Kidney (tissue), 14 donors: ENCODE measurements around the gene OTOP1. TPM values are rescaled to one million over a fixed set of nuclear protein-coding genes. Genes with fewer than 3 reads are reported as not detected.
"Not testable (repeated sequence)": the region's sequence is repeated elsewhere in the genome, so short reads cannot be mapped to it uniquely, and the experiment has no call there.

Source experiments
- DNase-seq, 5 donors: peaks; one replicate each; pipeline ENCODE4 v3.0.0-alpha.2; 2013 to 2020
- FAIRE-seq: peaks from 2 replicates; lab custom pipeline; 2012; peaks lifted over from hg19 to GRCh38; lab: Jason Lieb, UNC
- H3K27ac ChIP-seq, 2 donors: one replicate each; pipeline ENCODE4 v1.7.0; 2013; ENCODE audit warnings: low read depth in 2 of 2, low read length in 2 of 2, inconsistent platforms in 1 of 2
- H3K27me3 ChIP-seq: one replicate; pipeline ENCODE4 v1.7.1; 2013; ENCODE audit warnings: low read length, inconsistent platforms; ENCODE audit not compliant: control insufficient read depth, insufficient read depth
- H3K36me3 ChIP-seq, 3 donors: one replicate each; pipeline versions ENCODE4 v1.7.0 to v1.7.1; 2013; ENCODE audit warnings: low read length in 3 of 3, control low read depth in 1 of 3, inconsistent platforms in 1 of 3; ENCODE audit not compliant: insufficient read depth in 3 of 3, control insufficient read depth in 2 of 3
- H3K4me1 ChIP-seq, 3 donors: one replicate each; pipeline versions ENCODE4 v1.7.0 to v1.7.1; 2013; ENCODE audit warnings: low read length in 3 of 3, inconsistent platforms in 1 of 3, low read depth in 1 of 3; ENCODE audit not compliant: control insufficient read depth in 2 of 3, insufficient read depth in 2 of 3
- H3K4me3 ChIP-seq, 3 donors: one replicate each; pipeline versions ENCODE4 v1.7.0 to v1.8.1; 2013; ENCODE audit warnings: low read length in 3 of 3, control low read depth in 1 of 3, inconsistent platforms in 1 of 3
- H3K9ac ChIP-seq, 3 donors: one replicate each; pipeline versions ENCODE4 v1.7.0 to v1.7.1; 2013; ENCODE audit warnings: low read length in 3 of 3, control low read depth in 1 of 3, inconsistent platforms in 1 of 3
- H3K9me3 ChIP-seq, 3 donors: one replicate each; pipeline versions ENCODE4 v1.7.0 to v1.7.1; 2013; ENCODE audit warnings: low read length in 3 of 3, control low read depth in 1 of 3, inconsistent platforms in 1 of 3; ENCODE audit not compliant: control insufficient read depth in 2 of 3, insufficient read depth in 1 of 3
- intact Hi-C: fragments of 100-400 bp; cut with DNase I; formaldehyde crosslinking; loops from one replicate; pipeline ENCODE4 v1.11.1; 2022
- polyA plus RNA-seq: library from polyadenylated mRNA; stranded (reverse); fragments of 350-450 nt; fragmentation: Illumina TruSeq; extraction: RNeasy Lipid Tissue Mini Kit (QIAGEN cat#74804); gene quantifications from one replicate; pipeline ENCODE4 v1.2.3, GENCODE V29; 2014; ENCODE audit warnings: low read depth, low replicate concordance; ENCODE audit not compliant: insufficient read depth
- total RNA-seq: library from RNA; stranded (reverse); fragmentation: NEBNext Ultra II Directional; extraction: Animal tissue kit (Norgen Biotek cat#: 25700); gene quantifications from one replicate; pipeline ENCODE4 v1.2.1, GENCODE V29; 2021
- TF ChIP-seq, protein P1 (sequence below): IDR thresholded peaks from 3 replicates; pipeline ENCODE4 v1.5.1; 2012; ENCODE audit warnings: mild to moderate bottlenecking, moderate library complexity, borderline replicate concordance; ENCODE audit not compliant: insufficient read depth; ENCODE audit errors: extremely low read depth
- donor health status: control.
- donor health status: control.
- donor health status: control.
- donor health status: control.
- donor health status: control.
- donor health status: DM: yes; HTN: yes; CAD: no.
- donor health status: Normal renal cell carcinoma (clear cell type).

OTOP1 gene
- total and polyA plus RNA-seq, 2 donors from 2014 or later, result not detected

DNA sequence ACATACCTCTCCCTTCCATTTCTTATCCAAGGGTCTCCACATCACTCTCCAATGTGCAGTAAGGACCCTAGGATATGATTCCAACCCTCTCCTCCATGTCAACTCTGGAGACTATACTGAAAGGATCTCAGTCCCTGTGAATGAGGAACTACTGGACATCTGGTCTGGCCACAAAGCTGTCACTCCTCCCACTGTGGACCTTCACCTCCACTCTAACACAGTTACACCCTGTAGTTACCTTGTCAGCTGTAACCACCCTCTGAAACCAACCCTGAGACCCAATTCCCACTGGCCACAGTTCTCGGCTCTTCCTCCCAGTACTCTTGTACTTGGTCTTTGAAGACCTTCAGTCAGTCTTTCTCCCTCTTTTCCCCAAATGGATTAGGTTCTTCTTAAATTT is 18.4 kb upstream of the OTOP1 start:
- H3K9me3 ChIP-seq, result no peaks in the 10 kb centered on the region
- intact Hi-C loops, result no loop called here
- no peak overlapping the region for H3K4me3 ChIP-seq
- no peak overlapping the region for H3K9ac ChIP-seq
- TF ChIP-seq, protein P1, sequence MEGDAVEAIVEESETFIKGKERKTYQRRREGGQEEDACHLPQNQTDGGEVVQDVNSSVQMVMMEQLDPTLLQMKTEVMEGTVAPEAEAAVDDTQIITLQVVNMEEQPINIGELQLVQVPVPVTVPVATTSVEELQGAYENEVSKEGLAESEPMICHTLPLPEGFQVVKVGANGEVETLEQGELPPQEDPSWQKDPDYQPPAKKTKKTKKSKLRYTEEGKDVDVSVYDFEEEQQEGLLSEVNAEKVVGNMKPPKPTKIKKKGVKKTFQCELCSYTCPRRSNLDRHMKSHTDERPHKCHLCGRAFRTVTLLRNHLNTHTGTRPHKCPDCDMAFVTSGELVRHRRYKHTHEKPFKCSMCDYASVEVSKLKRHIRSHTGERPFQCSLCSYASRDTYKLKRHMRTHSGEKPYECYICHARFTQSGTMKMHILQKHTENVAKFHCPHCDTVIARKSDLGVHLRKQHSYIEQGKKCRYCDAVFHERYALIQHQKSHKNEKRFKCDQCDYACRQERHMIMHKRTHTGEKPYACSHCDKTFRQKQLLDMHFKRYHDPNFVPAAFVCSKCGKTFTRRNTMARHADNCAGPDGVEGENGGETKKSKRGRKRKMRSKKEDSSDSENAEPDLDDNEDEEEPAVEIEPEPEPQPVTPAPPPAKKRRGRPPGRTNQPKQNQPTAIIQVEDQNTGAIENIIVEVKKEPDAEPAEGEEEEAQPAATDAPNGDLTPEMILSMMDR, result no peak
- no peak overlapping the region for H3K27ac ChIP-seq
- no peak for FAIRE-seq
- H3K4me1 ChIP-seq, result peaks cover 4 to 14% (median 13%) of the 10 kb centered on the region in 3 donors
- DNase-seq, result no peak
- peaks cover 5 to 18% (median 16%) of the 10 kb centered on the region in 3 donors for H3K36me3 ChIP-seq
- H3K27me3 ChIP-seq, result no peaks in the 10 kb centered on the region

DNA sequence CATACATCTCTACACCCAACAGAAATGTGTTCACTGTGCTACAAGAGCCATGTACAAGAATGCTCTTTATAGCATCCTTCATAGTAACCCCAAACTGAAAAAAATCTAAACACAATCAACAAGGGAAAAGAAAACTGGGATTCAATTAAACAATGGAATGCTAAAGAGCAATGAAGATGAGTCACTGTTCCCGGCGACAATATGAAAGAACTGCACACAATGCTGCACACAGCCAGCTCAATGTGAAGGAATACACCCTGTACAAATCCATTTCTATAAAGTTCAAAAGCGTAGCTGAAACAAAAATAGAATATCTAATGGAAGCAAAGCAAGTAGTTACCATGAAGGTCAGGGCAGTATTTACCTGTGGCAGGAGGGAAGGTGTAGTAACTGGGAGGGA is 12.8 kb upstream of the OTOP1 start:
- H3K4me1 ChIP-seq, intact Hi-C loops, H3K4me3 ChIP-seq, H3K9me3 ChIP-seq, FAIRE-seq, H3K27ac ChIP-seq, H3K9ac ChIP-seq, DNase-seq, H3K27me3 ChIP-seq: not testable (repeated sequence)
- peaks cover 0 to 24% (median 11%) of the 10 kb centered on the region in 3 donors for H3K36me3 ChIP-seq

DNA sequence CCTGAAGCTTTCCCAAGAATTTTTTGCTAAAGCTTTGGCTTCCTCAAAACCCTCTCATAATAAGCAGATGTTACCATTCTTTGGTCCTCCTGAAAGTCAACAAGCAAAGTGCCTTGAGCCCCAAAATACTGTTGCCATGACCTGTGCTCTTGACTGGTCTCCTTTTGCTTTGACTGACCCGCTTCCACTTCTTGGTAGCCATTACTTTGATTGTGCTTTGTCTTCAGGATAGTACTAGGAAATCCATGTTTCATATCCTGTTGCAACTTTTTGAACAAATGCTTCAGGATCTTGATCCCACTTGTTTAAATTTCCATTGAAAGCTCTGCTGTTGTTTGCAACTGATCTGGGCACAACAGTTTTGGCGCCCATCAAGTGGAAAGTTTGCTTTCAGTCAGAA is 6.9 kb upstream of the OTOP1 start:
- intact Hi-C loops, result no loop called here
- Histone ChIP-seq H3K27me3 (peaks cover 3% of the 10 kb centered on the region), H3K4me1 (no peaks in the 10 kb centered on the region), H3K27ac (no peak overlapping the region), H3K9ac (no peak overlapping the region), H3K4me3 (no peak overlapping the region), H3K36me3 (peaks cover 0 to 6% (median 2%) of the 10 kb centered on the region in 3 donors), H3K9me3 (peaks cover 0 to 7% (median 0%) of the 10 kb centered on the region in 3 donors)
- TF ChIP-seq, protein P1, result no peak
- FAIRE-seq (no peak), DNase-seq (no peak)

DNA sequence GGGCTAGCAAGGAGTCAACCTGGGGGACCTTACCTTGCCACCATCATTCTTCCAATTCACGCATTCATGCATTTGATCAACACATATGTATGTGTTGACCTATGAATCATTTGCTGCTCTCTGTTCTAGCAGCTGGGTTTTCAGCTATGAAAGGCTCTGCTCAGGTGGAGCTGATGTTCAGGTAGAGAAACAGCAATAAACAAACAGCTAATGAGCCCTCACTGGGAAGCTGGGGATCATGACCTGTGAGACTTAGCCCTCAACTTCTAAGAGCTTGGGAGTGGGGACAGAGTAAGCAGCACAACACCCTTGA is 1.6 kb upstream of the OTOP1 start:
- FAIRE-seq (no peak), DNase-seq (no peak)
- Histone ChIP-seq H3K9me3 (peaks cover 0 to 2% (median 0%) of the 10 kb centered on the region in 3 donors), H3K9ac (no peak overlapping the region), H3K27ac (no peak overlapping the region), H3K4me3 (no peak overlapping the region), H3K27me3 (peaks cover 17% of the 10 kb centered on the region), H3K36me3 (no peaks in the 10 kb centered on the region), H3K4me1 (no peaks in the 10 kb centered on the region)
- TF ChIP-seq, protein P1, result no peak
- intact Hi-C loops, result no loop called here
